Loucy (cell line): ENCODE data around the gene CDCA3.

Experiments used
- H2AFZ ChIP-seq: fragments of 200-600 bp; sonication (generic); 2 replicates; pipeline ENCODE4 v1.6.0; 2016; ENCODE audit warnings: antibody characterized with exemption, mild to moderate bottlenecking, low read length, moderate library complexity
- H3F3A ChIP-seq: fragments of 200-600 bp; 2 replicates; pipeline ENCODE4 v1.6.0; 2016; ENCODE audit warnings: antibody characterized with exemption, low read depth, mild to moderate bottlenecking
- H3K27me3 ChIP-seq: fragments of 200-600 bp; sonication (generic); 2 replicates; pipeline ENCODE4 v1.6.1; 2014; ENCODE audit warnings: low read length, mild to moderate bottlenecking; ENCODE audit not compliant: insufficient read depth, poor library complexity, severe bottlenecking
- H3K36me3 ChIP-seq: fragments of 200-600 bp; sonication (generic); 2 replicates; pipeline ENCODE4 v1.6.1; 2016; ENCODE audit warnings: low read length; ENCODE audit not compliant: insufficient read depth
- H3K4me1 ChIP-seq: fragments of 200-600 bp; sonication (generic); 2 replicates; pipeline ENCODE4 v1.5.1; 2014; ENCODE audit warnings: low read length, mild to moderate bottlenecking; ENCODE audit not compliant: insufficient read depth, poor library complexity, severe bottlenecking
- H3K4me2 ChIP-seq: fragments of 200-600 bp; sonication (generic); 2 replicates; pipeline ENCODE4 v1.6.0; 2014; ENCODE audit warnings: antibody characterized with exemption, low read length, low read depth, mild to moderate bottlenecking; ENCODE audit not compliant: poor library complexity, severe bottlenecking
- H3K4me3 ChIP-seq: fragments of 200-600 bp; sonication (generic); 2 replicates; pipeline ENCODE4 v1.5.1; 2014; ENCODE audit warnings: low read length, mild to moderate bottlenecking, mixed read lengths; ENCODE audit not compliant: poor library complexity, severe bottlenecking
- H3K79me2 ChIP-seq: fragments of 200-600 bp; sonication (generic); 2 replicates; pipeline ENCODE4 v1.6.1; 2014; ENCODE audit warnings: low read length; ENCODE audit not compliant: insufficient read depth
- H3K9ac ChIP-seq: fragments of 200-600 bp; sonication (generic); 2 replicates; pipeline ENCODE4 v1.6.0; 2014; ENCODE audit warnings: mild to moderate bottlenecking, low read depth, low read length, moderate library complexity; ENCODE audit not compliant: poor library complexity, severe bottlenecking
- H3K9me2 ChIP-seq: fragments of 200-600 bp; sonication (generic); replicated peaks from 2 replicates; pipeline ENCODE4 v1.6.1; 2016; ENCODE audit warnings: low read depth, low read length, mixed read lengths
- H3K9me3 ChIP-seq: fragments of 200-600 bp; sonication (generic); 2 replicates; pipeline ENCODE4 v1.6.1; 2014; ENCODE audit warnings: mild to moderate bottlenecking, antibody characterized with exemption, low read length, low read depth; ENCODE audit not compliant: insufficient read depth
- H4K20me1 ChIP-seq: fragments of 200-600 bp; sonication (generic); 2 replicates; pipeline ENCODE4 v1.6.0; 2014; ENCODE audit warnings: antibody characterized with exemption, low read length, mild to moderate bottlenecking; ENCODE audit not compliant: insufficient read depth, poor library complexity, severe bottlenecking
- CTCF ChIP-seq: fragments of 200-600 bp; sonication (generic); conservative IDR thresholded peaks from 2 replicates; pipeline ENCODE4 v1.5.1; 2014; ENCODE audit warnings: mild to moderate bottlenecking, antibody characterized with exemption, low read length
- EZH2phosphoT487 ChIP-seq: fragments of 200-600 bp; IDR thresholded peaks from 2 replicates; pipeline ENCODE4 v1.6.1; 2018; ENCODE audit warnings: antibody characterized with exemption, mild to moderate bottlenecking, moderate library complexity, borderline replicate concordance

Gene CDCA3

DNA sequence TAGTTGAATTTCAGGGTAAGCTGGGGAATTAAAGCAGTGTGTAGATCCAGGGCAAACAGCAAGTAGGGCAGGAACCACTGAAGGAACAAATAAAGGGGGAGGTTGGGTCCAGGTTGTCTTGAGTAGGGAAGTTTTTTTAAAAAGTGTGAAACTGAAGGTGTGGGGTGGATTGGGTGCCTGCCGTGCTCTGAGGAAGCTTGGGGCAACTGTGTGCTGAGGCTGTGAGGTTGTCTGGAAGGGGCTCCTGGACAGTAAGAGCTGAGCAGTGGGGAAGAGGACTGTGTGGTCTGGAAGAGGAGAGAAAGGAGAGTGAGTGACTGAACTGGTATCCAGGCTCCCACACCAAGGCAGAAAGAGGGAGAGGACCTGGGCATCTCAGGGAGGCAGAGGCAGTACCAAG lies 40.3 kb downstream of the CDCA3 start:
- Histone ChIP-seq H3K27me3 (no peaks in the 10 kb centered on the region), H3K79me2 (no peaks in the 10 kb centered on the region), H3K9me2 (no peaks in the 10 kb centered on the region), H3K4me3 (no peak overlapping the region), H3K4me2 (no peak overlapping the region), H2AFZ (no peak overlapping the region), H3K36me3 (no peaks in the 10 kb centered on the region), H4K20me1 (no peaks in the 10 kb centered on the region), H3F3A (no peaks in the 10 kb centered on the region), H3K9ac (no peak overlapping the region), H3K9me3 (no peaks in the 10 kb centered on the region), H3K4me1 (no peaks in the 10 kb centered on the region)
- TF ChIP-seq CTCF (no peak), EZH2phosphoT487 (no peak)

- no peak overlapping the region for H2AFZ ChIP-seq
- H3K9me3 ChIP-seq = no peaks in the 10 kb centered on the region
- no peaks in the 10 kb centered on the region for H3K9me2 ChIP-seq
- no peak overlapping the region for H3K4me3 ChIP-seq
- no peaks in the 10 kb centered on the region for H3K36me3 ChIP-seq
- no peak for TF ChIP-seq EZH2phosphoT487
- no peak for TF ChIP-seq CTCF
- no peak overlapping the region for H3K9ac ChIP-seq
- H3K4me1 ChIP-seq = no peaks in the 10 kb centered on the region
- no peaks in the 10 kb centered on the region for H3K27me3 ChIP-seq
- H4K20me1 ChIP-seq = no peaks in the 10 kb centered on the region
- no peak overlapping the region for H3K4me2 ChIP-seq
- no peaks in the 10 kb centered on the region for H3F3A ChIP-seq
- no peaks in the 10 kb centered on the region for H3K79me2 ChIP-seq
Observed at GRCh38 chr12:6809056-6809455, 42.0 kb downstream of the CDCA3 start.

DNA sequence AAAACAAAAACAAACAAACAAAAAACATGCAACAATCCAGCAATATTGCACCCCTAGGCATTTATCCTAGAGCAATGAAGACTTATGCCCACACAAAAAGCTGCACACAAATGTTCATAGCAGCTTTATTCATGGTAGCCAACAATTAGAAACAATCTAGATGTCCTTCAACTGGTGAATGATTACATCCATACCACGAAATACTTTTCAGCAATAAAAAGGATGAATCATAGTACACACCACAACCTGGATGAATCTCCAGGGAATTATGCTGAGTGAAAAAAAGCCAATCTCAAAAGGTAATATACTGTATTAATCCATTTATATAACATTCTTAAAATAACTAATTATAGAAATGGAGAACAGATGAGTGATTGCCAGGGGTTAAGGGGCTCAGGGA lies 43.9 kb downstream of the CDCA3 start:
- Histone ChIP-seq H3K9ac (no peak overlapping the region), H3K36me3 (no peaks in the 10 kb centered on the region), H2AFZ (no peak overlapping the region), H3K9me2 (no peaks in the 10 kb centered on the region), H3K9me3 (no peaks in the 10 kb centered on the region), H3F3A (no peaks in the 10 kb centered on the region), H4K20me1 (no peaks in the 10 kb centered on the region), H3K4me3 (no peak overlapping the region), H3K27me3 (no peaks in the 10 kb centered on the region), H3K79me2 (no peaks in the 10 kb centered on the region), H3K4me2 (no peak overlapping the region), H3K4me1 (no peaks in the 10 kb centered on the region)
- TF ChIP-seq EZH2phosphoT487 (no peak), CTCF (no peak)
